ENCODE results near the gene PRR22. TPM values are rescaled to one million over a fixed set of nuclear protein-coding genes. Genes with fewer than 3 reads are reported as not detected.
A peak's percentile ranks its signal among the peaks of the same experiment; 100 is the strongest.

The PRR22 gene
- polyA plus RNA-seq, 1 donor from 2014 or later, result 0.97 TPM

- no peaks in the 10 kb centered on the region for H3K9me2 ChIP-seq (ENCODE audit: insufficient read depth, low read length)
- no peaks in the 10 kb centered on the region for H3F3A ChIP-seq (ENCODE audit: insufficient read depth, low read length, poor library complexity, severe bottlenecking)
- H4K20me1 ChIP-seq (ENCODE audit: insufficient read depth), result no peaks in the 10 kb centered on the region
- TF ChIP-seq MXI1 (conservative IDR thresholded peaks at IDR 0.05; ENCODE audit: poor library complexity, severe bottlenecking) (peak; percentile 43), RAD21 (conservative IDR thresholded peaks at IDR 0.05) (no peak)
- H3K79me2 ChIP-seq (replicated peaks; ENCODE audit: insufficient read depth, low read length), result no peaks in the 10 kb centered on the region
- H2AFZ ChIP-seq (ENCODE audit: low read depth, low read length), result no peak overlapping the region
- H3K27me3 ChIP-seq (ENCODE audit: insufficient read depth, low read depth, low read length), result peaks cover 32% of the 10 kb centered on the region
- H3K36me3 ChIP-seq (ENCODE audit: insufficient read depth, low read length), result no peaks in the 10 kb centered on the region
- no peak overlapping the region for H3K27ac ChIP-seq (ENCODE audit: low read length)
- H3K4me3 ChIP-seq (ENCODE audit: low read length), result no peak overlapping the region
- no peaks in the 10 kb centered on the region for H3K9me3 ChIP-seq (ENCODE audit: low read length)
- H3K9ac ChIP-seq (ENCODE audit: low read length), result no peak overlapping the region
- H3K4me2 ChIP-seq (ENCODE audit: low read length), result no peak overlapping the region
Measured at GRCh38 chr19:5801796-5802619, 17.5 kb upstream of the PRR22 start.

- H3K36me3 ChIP-seq (ENCODE audit: insufficient read depth, low read length), result no peaks in the 10 kb centered on the region
- no peaks in the 10 kb centered on the region for H4K20me1 ChIP-seq (ENCODE audit: insufficient read depth)
- H3F3A ChIP-seq (ENCODE audit: insufficient read depth, low read length, poor library complexity, severe bottlenecking), result no peaks in the 10 kb centered on the region
- H3K9me2 ChIP-seq (ENCODE audit: insufficient read depth, low read length), result no peaks in the 10 kb centered on the region
- H3K4me2 ChIP-seq (ENCODE audit: low read length), result no peak overlapping the region
- H3K9me3 ChIP-seq (ENCODE audit: low read length), result no peaks in the 10 kb centered on the region
- no peak for TF ChIP-seq SMC3 (conservative IDR thresholded peaks at IDR 0.05; ENCODE audit: poor library complexity)
- TF ChIP-seq MXI1 (conservative IDR thresholded peaks at IDR 0.05; ENCODE audit: poor library complexity, severe bottlenecking), result no peak
- TF ChIP-seq, protein P1, sequence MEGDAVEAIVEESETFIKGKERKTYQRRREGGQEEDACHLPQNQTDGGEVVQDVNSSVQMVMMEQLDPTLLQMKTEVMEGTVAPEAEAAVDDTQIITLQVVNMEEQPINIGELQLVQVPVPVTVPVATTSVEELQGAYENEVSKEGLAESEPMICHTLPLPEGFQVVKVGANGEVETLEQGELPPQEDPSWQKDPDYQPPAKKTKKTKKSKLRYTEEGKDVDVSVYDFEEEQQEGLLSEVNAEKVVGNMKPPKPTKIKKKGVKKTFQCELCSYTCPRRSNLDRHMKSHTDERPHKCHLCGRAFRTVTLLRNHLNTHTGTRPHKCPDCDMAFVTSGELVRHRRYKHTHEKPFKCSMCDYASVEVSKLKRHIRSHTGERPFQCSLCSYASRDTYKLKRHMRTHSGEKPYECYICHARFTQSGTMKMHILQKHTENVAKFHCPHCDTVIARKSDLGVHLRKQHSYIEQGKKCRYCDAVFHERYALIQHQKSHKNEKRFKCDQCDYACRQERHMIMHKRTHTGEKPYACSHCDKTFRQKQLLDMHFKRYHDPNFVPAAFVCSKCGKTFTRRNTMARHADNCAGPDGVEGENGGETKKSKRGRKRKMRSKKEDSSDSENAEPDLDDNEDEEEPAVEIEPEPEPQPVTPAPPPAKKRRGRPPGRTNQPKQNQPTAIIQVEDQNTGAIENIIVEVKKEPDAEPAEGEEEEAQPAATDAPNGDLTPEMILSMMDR (IDR thresholded peaks at IDR 0.05; ENCODE audit: poor library complexity, severe bottlenecking), result no peak
- no peak for TF ChIP-seq EZH2 (IDR thresholded peaks at IDR 0.05; ENCODE audit: borderline replicate concordance, insufficient read depth, low read length, poor library complexity, severe bottlenecking)
- no peak for TF ChIP-seq POLR2AphosphoS5 (IDR thresholded peaks at IDR 0.05)
- TF ChIP-seq REST (IDR thresholded peaks at IDR 0.05; ENCODE audit: borderline replicate concordance), result no peak
- no peak for TF ChIP-seq RAD21 (conservative IDR thresholded peaks at IDR 0.05)
- TF ChIP-seq EP300 (conservative IDR thresholded peaks at IDR 0.05; ENCODE audit: poor library complexity, severe bottlenecking), result no peak
- TF ChIP-seq TAF1 (IDR thresholded peaks at IDR 0.05; ENCODE audit: low read depth), result no peak
- no peak overlapping the region for H3K27ac ChIP-seq (ENCODE audit: low read length)
- H3K27me3 ChIP-seq (ENCODE audit: insufficient read depth, low read depth, low read length), result peaks cover 19% of the 10 kb centered on the region
- no peak overlapping the region for H3K9ac ChIP-seq (ENCODE audit: low read length)
- H3K79me2 ChIP-seq (replicated peaks; ENCODE audit: insufficient read depth, low read length), result no peaks in the 10 kb centered on the region
- no peak overlapping the region for H2AFZ ChIP-seq (ENCODE audit: low read depth, low read length)
- no peak overlapping the region for H3K4me3 ChIP-seq (ENCODE audit: low read length)
Measured at GRCh38 chr19:5800361-5801270, 16.1 kb upstream of the PRR22 start.

All from neural cell (in vitro differentiated cells).